Sigmoid colon (tissue), 7 donors: Measurements from ENCODE around the gene ALX4. TPM values are rescaled to one million over a fixed set of nuclear protein-coding genes. Genes with fewer than 3 reads are reported as not detected.

ENCODE experiments used
- DNase-seq: peaks from one replicate; pipeline ENCODE4 v3.0.0-alpha.2; 2019
- H3K27ac ChIP-seq, 4 donors: fragments of 200-600 bp; sonication (generic); one replicate each; pipeline ENCODE4 v1.5.1; 2016 to 2019; ENCODE audit warnings: mild to moderate bottlenecking in 1 of 4
- H3K27me3 ChIP-seq, 3 donors: fragments of 200-600 bp; sonication (generic); one replicate each; pipeline ENCODE4 v1.5.1; 2019; ENCODE audit warnings: mild to moderate bottlenecking in 1 of 3
- H3K36me3 ChIP-seq, 4 donors: fragments of 200-600 bp; sonication (generic); one replicate each; pipeline ENCODE4 v1.5.1; 2016 to 2019
- H3K4me1 ChIP-seq, 4 donors: fragments of 200-600 bp; sonication (generic); one replicate each; pipeline ENCODE4 v1.5.1; 2017 to 2019
- H3K4me3 ChIP-seq, 4 donors: fragments of 200-600 bp; sonication (generic); one replicate each; pipeline ENCODE4 v1.5.1; 2017 to 2019; ENCODE audit warnings: mild to moderate bottlenecking in 2 of 4, moderate library complexity in 1 of 4
- H3K9me3 ChIP-seq, 4 donors: fragments of 200-600 bp in 3 of 4; sonication (generic) in 3 of 4; one replicate each; pipeline versions ENCODE4 v1.5.1 to v1.6.1; 2013 to 2019
- CTCF ChIP-seq, 4 experiments: fragments of 450-650 bp in 3 of 4; fragments of 200-600 bp in 1 of 4; IDR thresholded peaks; one replicate each; pipeline ENCODE4 v1.5.1; 2016 to 2019; ENCODE audit warnings: antibody characterized with exemption in 4 of 4, mild to moderate bottlenecking in 3 of 4, moderate library complexity in 2 of 4
- EP300 ChIP-seq, 4 donors: sonication (generic); formaldehyde crosslinking; IDR thresholded peaks; one replicate each; pipeline ENCODE4 v1.6.1; 2017; ENCODE audit warnings: antibody characterized with exemption in 4 of 4
- POLR2A ChIP-seq, 2 donors: fragments of 450-650 bp; IDR thresholded peaks; one replicate each; pipeline ENCODE4 v1.6.1; 2016; ENCODE audit warnings: antibody characterized with exemption in 2 of 2, mild to moderate bottlenecking in 2 of 2, moderate library complexity in 2 of 2
- POLR2AphosphoS5 ChIP-seq, 4 donors: sonication (generic); formaldehyde crosslinking; IDR thresholded peaks; one replicate each; pipeline ENCODE4 v1.6.1; 2017; ENCODE audit warnings: antibody characterized with exemption in 4 of 4
- WGBS, 2 donors: extraction: QIAGEN DNeasy Blood & Tissue Kit; methylation state at CpG; one replicate each; pipeline ENCODE4 v1.1.7; 2013; 5-methylcytosine and 5-hydroxymethylcytosine counted together
- intact Hi-C: fragments of 100-400 bp; cut with DNase I; formaldehyde crosslinking; loops from one replicate; pipeline ENCODE4 v1.15.1; 2023
- polyA plus RNA-seq, 3 donors: library from polyadenylated mRNA; stranded (reverse); fragments of 200-250 nt; gene quantifications; one replicate each; pipeline ENCODE4 v1.2.3, GENCODE V29; 2013
- total RNA-seq, 4 donors: library from RNA; depleted of rRNA; stranded (reverse); fragments of >200 nt; gene quantifications; one replicate each; pipeline ENCODE4 v1.1.0, GENCODE V29; 2016
- donor health status: healthy with polysubstance abuse.
- donor health status: Bipolar disorder and iron deficiency.
- donor health status: healthy.

ALX4 gene
- total and polyA plus RNA-seq, 7 donors: not detected

- Histone ChIP-seq H3K27ac (no peak overlapping the region), H3K4me3 (no peak overlapping the region), H3K27me3 (peaks cover 0 to 14% (median 0%) of the 10 kb centered on the region in 3 donors), H3K4me1 (peaks cover 0 to 6% (median 0%) of the 10 kb centered on the region in 4 donors), H3K36me3 (no peaks in the 10 kb centered on the region), H3K9me3 (no peaks in the 10 kb centered on the region)
- WGBS, 2 donors: 87 to 92% methylated on average over 5 of the region's 5 CpGs
- DNase-seq: no peak
- intact Hi-C loops: no loop called here
- TF ChIP-seq POLR2A (IDR thresholded peaks at IDR 0.05) (no peak), POLR2AphosphoS5 (IDR thresholded peaks at IDR 0.05) (no peak), EP300 (IDR thresholded peaks at IDR 0.05) (no peak), CTCF (IDR thresholded peaks at IDR 0.05) (no peak)
These were observed 51.0 kb downstream of the ALX4 start for GRCh38 chr11:44258839-44259420.

- 75% methylated on average over 5 of the region's 5 CpGs for WGBS, 2 donors
- Histone ChIP-seq H3K4me1 (peaks cover 0 to 6% (median 0%) of the 10 kb centered on the region in 4 donors), H3K27me3 (peaks cover 0 to 6% (median 0%) of the 10 kb centered on the region in 3 donors), H3K4me3 (no peak overlapping the region), H3K9me3 (no peaks in the 10 kb centered on the region), H3K36me3 (no peaks in the 10 kb centered on the region), H3K27ac (no peak overlapping the region)
- intact Hi-C loops: no loop called here
- DNase-seq: no peak
- TF ChIP-seq POLR2A (IDR thresholded peaks at IDR 0.05): no peak
- no peak for TF ChIP-seq POLR2AphosphoS5 (IDR thresholded peaks at IDR 0.05)
- no peak for TF ChIP-seq CTCF (IDR thresholded peaks at IDR 0.05)
- TF ChIP-seq EP300 (IDR thresholded peaks at IDR 0.05): no peak
These were observed 51.8 kb downstream of the ALX4 start for GRCh38 chr11:44258190-44258489.

GRCh38 chr11:44257338-44258189 is 52.4 kb downstream of the ALX4 start:
- Histone ChIP-seq H3K27me3 (peaks cover 0 to 6% (median 0%) of the 10 kb centered on the region in 3 donors), H3K36me3 (no peaks in the 10 kb centered on the region), H3K4me1 (peaks cover 0 to 6% (median 0%) of the 10 kb centered on the region in 4 donors), H3K4me3 (no peak overlapping the region), H3K27ac (no peak overlapping the region), H3K9me3 (peaks cover 0 to 2% (median 0%) of the 10 kb centered on the region in 4 donors)
- intact Hi-C loops: no loop called here
- TF ChIP-seq POLR2AphosphoS5 (IDR thresholded peaks at IDR 0.05): no peak
- WGBS, 2 donors: 91 to 96% methylated on average over 8 of the region's 8 CpGs
- no peak for DNase-seq

- TF ChIP-seq CTCF (IDR thresholded peaks at IDR 0.05) (no peak), POLR2A (IDR thresholded peaks at IDR 0.05) (no peak), EP300 (IDR thresholded peaks at IDR 0.05) (no peak), POLR2AphosphoS5 (IDR thresholded peaks at IDR 0.05) (no peak)
- WGBS, 2 donors: 80 to 84% methylated on average over 4 of the region's 4 CpGs
- Histone ChIP-seq H3K27ac (no peak overlapping the region), H3K9me3 (peaks cover 0 to 4% (median 1%) of the 10 kb centered on the region in 4 donors), H3K36me3 (no peaks in the 10 kb centered on the region), H3K27me3 (peaks cover 0 to 2% (median 0%) of the 10 kb centered on the region in 3 donors), H3K4me1 (peaks cover 0 to 6% (median 0%) of the 10 kb centered on the region in 4 donors), H3K4me3 (no peak overlapping the region)
- DNase-seq: no peak
- intact Hi-C loops: no loop called here
These were observed 53.2 kb downstream of the ALX4 start for GRCh38 chr11:44256673-44257291.
